ENCODE data around the gene CAST. TPM values are rescaled to one million over a fixed set of nuclear protein-coding genes. Genes with fewer than 3 reads are reported as not detected.

Gene CAST
- polyA plus RNA-seq, 2 of the 4 experiments (the other 2 are of a cell fraction), result 163 to 257 TPM

- 63% methylated on average over 3 of the region's 3 CpGs for WGBS (ENCODE audit: missing lambda C conversion rate)
- no peak for TF ChIP-seq NR3C1 (IDR thresholded peaks at IDR 0.05)
- no peak for TF ChIP-seq USF2 (IDR thresholded peaks at IDR 0.05)
- TF ChIP-seq ZC3H11A (IDR thresholded peaks at IDR 0.05), result no peak
- TF ChIP-seq KDM1A (IDR thresholded peaks at IDR 0.05; ENCODE audit: low read depth), result no peak
- TF ChIP-seq ZFP36 (IDR thresholded peaks at IDR 0.05; ENCODE audit: borderline replicate concordance, partially characterized antibody), result no peak
- no peak for TF ChIP-seq FOSB (CRISPR knock-in tag; IDR thresholded peaks at IDR 0.05)
- no peak for TF ChIP-seq RFX5 (IDR thresholded peaks at IDR 0.05)
- TF ChIP-seq BCL3 (IDR thresholded peaks at IDR 0.05), result no peak
- TF ChIP-seq HES2 (IDR thresholded peaks at IDR 0.05), result no peak
- TF ChIP-seq FOSL2 (IDR thresholded peaks at IDR 0.05), result no peak
- TF ChIP-seq FOSL2 (CRISPR knock-in tag; IDR thresholded peaks at IDR 0.05), result no peak
- no peak for TF ChIP-seq TP53 (CRISPR knock-in tag; IDR thresholded peaks at IDR 0.05)
- no peak for TF ChIP-seq PHF8 (IDR thresholded peaks at IDR 0.05; ENCODE audit: borderline replicate concordance, low read depth)
- TF ChIP-seq MYC (IDR thresholded peaks at IDR 0.05; ENCODE audit: borderline replicate concordance, low read length), result no peak
- TF ChIP-seq EP300 (IDR thresholded peaks at IDR 0.05), result no peak
- TF ChIP-seq PBX3 (IDR thresholded peaks at IDR 0.05), result no peak
- DNase-seq (ENCODE audit: low read depth in 1 of 2, low spot score in 1 of 2), result no peak
- CTCF ChIA-PET, result interaction anchor here (1.6 kb wide), 1 partner anchor 24 kb away, joined by 3 read pairs; no protein-coding TSS in a partner anchor
- Histone ChIP-seq H3K4me3 (no peak overlapping the region), H3K4me1 (peaks cover 35% of the 10 kb centered on the region), H3K27ac (no peak overlapping the region), H3K4me2 (no peak overlapping the region), H3K9me3 (no peaks in the 10 kb centered on the region)
- FAIRE-seq, result no peak
- ATAC-seq, result no peak
- POLR2A ChIA-PET, result no interaction called here
Observed at GRCh38 chr5:96638561-96638960, 23.6 kb upstream of the CAST start.

GRCh38 chr5:96640696-96641095 lies 21.5 kb upstream of the CAST start:
- Histone ChIP-seq H3K4me1 (peaks cover 30% of the 10 kb centered on the region), H3K9me3 (no peaks in the 10 kb centered on the region), H3K4me3 (no peak overlapping the region), H3K4me2 (peak overlapping the region; percentile 61), H3K27ac (peak overlapping the region; percentile 58 to 66; a peak in 5 of 6 replicates)
- FAIRE-seq, result no peak
- ChIA-PET POLR2A (interaction anchor here (2.4 kb wide), 1 partner anchor 22 kb away, joined by 12 read pairs; the partner anchor contains the start of gene CAST), CTCF (interaction anchor here (0.9 to 1.1 kb wide), 2 partner anchors 11 to 39 kb away, joined by 3 read pairs; no protein-coding TSS in a partner anchor)
- 10% methylated on average over 3 of the region's 3 CpGs for WGBS (ENCODE audit: missing lambda C conversion rate)
- TF ChIP-seq RCOR1 (IDR thresholded peaks at IDR 0.05; ENCODE audit: low read depth, low read length) (no peak), ZC3H11A (IDR thresholded peaks at IDR 0.05) (no peak), PBX3 (IDR thresholded peaks at IDR 0.05) (no peak), GATA3 (IDR thresholded peaks at IDR 0.05; ENCODE audit: borderline replicate concordance) (0 out of 2 replicates have a peak, but pooled peaks have one; percentile 27), CEBPB (IDR thresholded peaks at IDR 0.05) (peak in 1 of 2 experiments; percentile 34; a peak in 1 of 4 replicates), RNF2 (IDR thresholded peaks at IDR 0.05; ENCODE audit: borderline replicate concordance, low read depth) (no peak), EHF (CRISPR knock-in tag; IDR thresholded peaks at IDR 0.05) (no peak), MYC (IDR thresholded peaks at IDR 0.05; ENCODE audit: borderline replicate concordance, low read length) (no peak), HOXB5 (CRISPR knock-in tag; IDR thresholded peaks at IDR 0.05) (no peak), BCL3 (IDR thresholded peaks at IDR 0.05) (no peak)
- ATAC-seq, result peak in 1 of 2 experiments; percentile 58; a peak in 3 of 6 replicates
- no peak for DNase-seq (ENCODE audit: low read depth in 1 of 2, low spot score in 1 of 2)
